Measurements from ENCODE around the gene STK25. TPM values are rescaled to one million over a fixed set of nuclear protein-coding genes. Genes with fewer than 3 reads are reported as not detected.
"Not testable (repeated sequence)": the region's sequence is repeated elsewhere in the genome, so short reads cannot be mapped to it uniquely, and the experiment has no call there.

Gene STK25
- total and polyA plus RNA-seq, 8 donors: 93.8 to 446 (median 144) TPM

DNA sequence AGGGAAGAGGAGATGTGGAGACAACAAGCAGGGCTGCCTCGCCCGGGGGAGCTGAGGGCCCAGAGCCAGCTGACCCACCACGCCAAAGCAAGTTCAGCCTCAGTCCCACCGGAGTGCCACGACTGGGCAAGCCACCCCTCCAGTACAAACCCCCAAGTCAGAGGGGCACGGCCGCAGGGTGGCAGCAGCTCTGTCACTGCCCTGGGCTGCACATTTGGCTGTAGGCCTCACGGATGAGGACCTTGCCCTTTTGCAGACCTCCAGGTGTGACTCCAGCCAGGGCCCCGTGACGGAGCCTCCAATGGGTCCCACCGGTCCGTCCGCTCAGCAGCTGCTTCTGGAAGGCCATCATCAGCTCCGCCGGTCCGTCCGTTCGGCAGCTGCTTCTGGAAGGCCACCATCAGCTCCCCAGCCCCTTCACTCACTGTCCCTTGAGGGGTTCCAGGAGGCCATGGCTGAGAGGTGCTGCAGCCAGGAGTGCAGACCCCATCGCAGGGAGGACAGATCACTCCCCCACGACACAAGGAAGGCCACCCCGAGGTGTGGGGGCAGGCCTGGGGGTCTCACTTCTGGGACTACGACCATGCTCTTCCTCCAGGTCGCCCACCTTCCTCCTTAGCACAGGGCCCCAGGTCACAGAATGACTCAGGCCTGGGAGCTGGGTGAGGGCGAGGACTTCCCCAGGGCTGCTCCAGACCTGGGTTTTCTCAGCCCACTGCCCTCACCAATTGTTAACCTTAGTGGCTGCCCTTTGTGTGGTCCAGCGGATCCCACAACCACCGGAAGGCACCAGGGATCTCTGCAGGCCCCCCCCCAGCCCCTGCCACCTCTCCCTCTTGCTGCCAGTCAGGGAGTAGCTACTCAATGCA lies 24.6 kb upstream of the STK25 start:
- Histone ChIP-seq H3K9me3 (no peaks in the 10 kb centered on the region), H3K27me3 (peaks cover 0 to 5% (median 0%) of the 10 kb centered on the region in 3 donors), H3K4me3 (no peak overlapping the region), H3K27ac (no peak overlapping the region), H3K4me1 (no peaks in the 10 kb centered on the region), H3K36me3 (no peaks in the 10 kb centered on the region)
- intact Hi-C loops (cut with DNase I; ENCODE audit: low total_unique reads): no loop called here
- no peak for TF ChIP-seq POLR2AphosphoS5 (IDR thresholded peaks at IDR 0.05)
- no peak for TF ChIP-seq POLR2A (IDR thresholded peaks at IDR 0.05)
- TF ChIP-seq, protein P1, sequence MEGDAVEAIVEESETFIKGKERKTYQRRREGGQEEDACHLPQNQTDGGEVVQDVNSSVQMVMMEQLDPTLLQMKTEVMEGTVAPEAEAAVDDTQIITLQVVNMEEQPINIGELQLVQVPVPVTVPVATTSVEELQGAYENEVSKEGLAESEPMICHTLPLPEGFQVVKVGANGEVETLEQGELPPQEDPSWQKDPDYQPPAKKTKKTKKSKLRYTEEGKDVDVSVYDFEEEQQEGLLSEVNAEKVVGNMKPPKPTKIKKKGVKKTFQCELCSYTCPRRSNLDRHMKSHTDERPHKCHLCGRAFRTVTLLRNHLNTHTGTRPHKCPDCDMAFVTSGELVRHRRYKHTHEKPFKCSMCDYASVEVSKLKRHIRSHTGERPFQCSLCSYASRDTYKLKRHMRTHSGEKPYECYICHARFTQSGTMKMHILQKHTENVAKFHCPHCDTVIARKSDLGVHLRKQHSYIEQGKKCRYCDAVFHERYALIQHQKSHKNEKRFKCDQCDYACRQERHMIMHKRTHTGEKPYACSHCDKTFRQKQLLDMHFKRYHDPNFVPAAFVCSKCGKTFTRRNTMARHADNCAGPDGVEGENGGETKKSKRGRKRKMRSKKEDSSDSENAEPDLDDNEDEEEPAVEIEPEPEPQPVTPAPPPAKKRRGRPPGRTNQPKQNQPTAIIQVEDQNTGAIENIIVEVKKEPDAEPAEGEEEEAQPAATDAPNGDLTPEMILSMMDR (IDR thresholded peaks at IDR 0.05): no peak
- TF ChIP-seq EP300 (IDR thresholded peaks at IDR 0.05): no peak
- no peak for DNase-seq
- WGBS, 5 donors: 83 to 89% (median 88%) methylated on average over 15 to 26 of the region's 26 CpGs

DNA sequence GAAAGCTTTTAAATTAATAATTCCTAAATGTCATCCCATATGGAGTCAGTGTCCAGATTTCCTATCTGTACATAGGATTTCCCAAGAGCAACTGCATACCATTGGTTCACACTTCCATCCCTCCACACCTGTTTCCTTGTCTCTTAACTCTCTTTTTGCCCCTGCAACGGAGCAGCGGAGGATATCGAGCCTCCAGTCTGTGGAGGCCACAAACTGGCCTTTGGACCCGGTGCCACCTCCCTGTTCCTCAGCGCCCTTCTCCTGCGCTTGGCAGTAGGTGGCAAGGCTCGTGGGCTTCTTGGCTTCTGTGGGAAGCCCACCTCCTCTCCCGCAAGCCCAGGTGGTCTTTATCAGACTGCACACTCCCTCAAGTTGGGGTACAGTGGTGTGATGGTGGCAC lies 23.8 kb upstream of the STK25 start:
- intact Hi-C loops (cut with DNase I; ENCODE audit: low total_unique reads): no loop called here
- DNase-seq: no peak

DNA sequence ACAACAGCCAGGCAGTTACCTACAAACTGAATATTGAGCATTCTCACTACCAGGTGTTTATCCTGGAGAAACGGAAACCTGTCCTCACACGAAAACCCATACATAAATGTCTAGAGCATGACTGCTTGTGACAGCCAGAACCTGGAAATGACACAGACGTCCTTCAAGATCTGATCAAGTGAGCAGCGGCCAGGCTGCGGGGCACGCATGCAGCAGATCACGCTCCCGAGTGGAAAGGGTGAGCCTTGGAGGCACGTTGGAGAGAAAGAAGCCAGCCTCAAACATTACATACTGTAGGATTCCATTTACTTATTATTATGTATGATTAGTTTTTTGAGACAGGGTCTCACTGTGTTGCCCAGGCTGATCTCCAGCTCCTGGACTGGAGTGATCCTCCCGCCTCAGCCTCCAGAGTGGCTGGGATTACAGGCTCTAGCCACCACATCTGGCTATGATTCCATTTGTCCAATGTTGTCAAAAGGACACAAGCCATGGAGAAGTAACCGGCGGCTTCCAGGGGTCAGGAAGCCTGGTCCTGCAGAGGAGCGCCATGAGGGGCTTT lies 22.9 kb upstream of the STK25 start:
- Histone ChIP-seq H3K27me3 (peaks cover 0 to 5% (median 0%) of the 10 kb centered on the region in 3 donors), H3K27ac (no peak overlapping the region), H3K9me3 (peaks cover 0 to 4% (median 0%) of the 10 kb centered on the region in 4 donors), H3K4me3 (no peak overlapping the region), H3K4me1 (no peaks in the 10 kb centered on the region), H3K36me3 (no peaks in the 10 kb centered on the region)
- WGBS, 5 donors: 74 to 79% (median 76%) methylated on average over 13 of the region's 13 CpGs
- TF ChIP-seq POLR2AphosphoS5 (IDR thresholded peaks at IDR 0.05) (no peak), POLR2A (IDR thresholded peaks at IDR 0.05) (no peak), EP300 (IDR thresholded peaks at IDR 0.05) (no peak)
- TF ChIP-seq, protein P1 (IDR thresholded peaks at IDR 0.05): no peak
- DNase-seq: no peak
- intact Hi-C loops (cut with DNase I; ENCODE audit: low total_unique reads): no loop called here

More for the DNA sequence above, 23.8 kb upstream of the STK25 start:
- Histone ChIP-seq H3K27ac (no peak overlapping the region), H3K4me3 (no peak overlapping the region), H3K4me1 (no peaks in the 10 kb centered on the region), H3K9me3 (no peaks in the 10 kb centered on the region), H3K27me3 (peaks cover 0 to 5% (median 0%) of the 10 kb centered on the region in 3 donors), H3K36me3 (no peaks in the 10 kb centered on the region)
- 86 to 92% (median 89%) methylated on average over 8 of the region's 8 CpGs for WGBS, 5 donors
- TF ChIP-seq POLR2AphosphoS5 (IDR thresholded peaks at IDR 0.05): no peak
- no peak for TF ChIP-seq EP300 (IDR thresholded peaks at IDR 0.05)
- TF ChIP-seq, protein P1 (IDR thresholded peaks at IDR 0.05): no peak
- no peak for TF ChIP-seq POLR2A (IDR thresholded peaks at IDR 0.05)

DNA sequence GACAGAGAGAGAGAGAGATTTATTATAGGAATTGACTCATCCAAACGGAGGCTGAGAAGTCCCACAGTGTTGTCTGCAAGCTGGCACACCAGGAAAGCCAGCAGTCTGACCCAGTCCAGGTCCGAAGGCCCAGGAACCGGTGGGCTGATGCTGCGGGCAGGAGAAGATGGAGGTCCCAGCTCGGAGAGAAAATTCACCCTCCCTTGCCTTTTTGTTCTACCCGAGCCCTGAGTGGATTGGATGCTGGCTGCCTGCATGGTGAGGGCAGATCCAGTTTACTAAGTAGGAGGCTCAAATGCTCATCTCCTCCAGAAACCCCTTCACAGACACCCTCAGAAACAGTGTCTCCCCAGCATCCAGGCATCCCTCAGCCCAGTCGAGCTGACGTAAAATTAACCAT lies 22.2 kb upstream of the STK25 start:
- Histone ChIP-seq H3K4me3 (no peak overlapping the region), H3K27ac (no peak overlapping the region)
- intact Hi-C loops (cut with DNase I; ENCODE audit: low total_unique reads): no loop called here

DNA sequence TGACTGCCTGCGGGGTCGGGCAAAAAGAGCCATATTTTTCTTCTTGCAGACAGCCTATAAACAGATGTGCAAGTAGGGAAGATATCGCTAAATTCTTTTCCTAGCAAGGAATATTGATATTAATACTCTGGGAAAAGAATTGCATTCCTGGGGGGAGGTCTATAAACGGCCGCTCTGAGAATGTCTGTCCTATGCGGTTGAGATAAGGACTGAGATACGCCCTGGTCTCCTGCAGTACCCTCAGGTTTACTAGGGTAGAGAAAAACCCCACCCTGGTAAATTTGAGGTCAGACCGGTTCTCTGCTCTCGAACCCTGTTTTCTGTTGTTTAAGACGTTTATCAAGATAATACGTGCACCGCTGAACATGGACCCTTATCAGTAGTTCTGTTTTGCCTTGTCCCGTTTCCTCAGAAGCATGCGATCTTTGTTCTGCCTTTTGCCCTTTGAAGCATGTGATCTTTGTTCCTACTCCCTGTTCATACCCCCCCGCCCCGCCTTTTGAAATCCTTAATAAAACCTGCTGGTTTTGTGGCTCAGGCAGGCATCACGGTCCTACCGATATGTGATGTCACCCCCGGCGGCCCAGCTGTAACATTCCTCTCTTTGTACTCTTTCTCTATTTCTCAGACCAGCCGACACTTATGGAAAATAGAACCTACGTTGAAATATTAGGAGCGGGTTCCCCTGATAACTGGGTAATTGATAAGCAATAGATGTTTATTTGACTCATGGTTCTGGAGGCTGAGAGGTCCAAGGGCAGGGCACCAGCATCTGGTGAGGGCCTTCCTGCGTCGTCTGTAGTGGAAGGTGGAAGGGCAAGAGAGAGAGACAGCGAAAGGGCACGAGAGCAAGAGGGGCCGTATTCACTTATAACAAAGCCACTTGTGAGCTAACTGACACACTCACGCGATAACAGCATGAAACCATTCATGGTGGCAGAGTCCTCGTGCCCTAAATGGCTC lies 17.7 kb upstream of the STK25 start:
- DNase-seq; H3K36me3 ChIP-seq; H3K4me3 ChIP-seq; H3K9me3 ChIP-seq; H3K27ac ChIP-seq; intact Hi-C loops (cut with DNase I; ENCODE audit: low total_unique reads); H3K4me1 ChIP-seq: not testable (repeated sequence)
- peaks cover 0 to 21% (median 0%) of the 10 kb centered on the region in 3 donors for H3K27me3 ChIP-seq
- 80 to 84% (median 84%) methylated on average over 31 of the region's 31 CpGs for WGBS, 5 donors

More for the DNA sequence above, 22.2 kb upstream of the STK25 start:
- H3K36me3 ChIP-seq: no peaks in the 10 kb centered on the region
- 72 to 79% (median 77%) methylated on average over 8 of the region's 8 CpGs for WGBS, 5 donors
- no peak for DNase-seq
- H3K27me3 ChIP-seq: peaks cover 0 to 5% (median 0%) of the 10 kb centered on the region in 3 donors
- no peaks in the 10 kb centered on the region for H3K4me1 ChIP-seq
- TF ChIP-seq POLR2A (IDR thresholded peaks at IDR 0.05) (no peak), EP300 (IDR thresholded peaks at IDR 0.05) (no peak), POLR2AphosphoS5 (IDR thresholded peaks at IDR 0.05) (no peak)
- TF ChIP-seq, protein P1 (IDR thresholded peaks at IDR 0.05): no peak
- peaks cover 0 to 8% (median 0%) of the 10 kb centered on the region in 4 donors for H3K9me3 ChIP-seq

Data from stomach (tissue), 9 donors.